H9 (cell line): ENCODE data around the gene MARVELD1. TPM values are rescaled to one million over a fixed set of nuclear protein-coding genes. Genes with fewer than 3 reads are reported as not detected.

Experiments used
- DNase-seq: peaks from one replicate; pipeline ENCODE4 v3.0.0-alpha.2; 2017
- H2AFZ ChIP-seq: one replicate; pipeline ENCODE4 v1.6.1; 2013; ENCODE audit warnings: mild to moderate bottlenecking, low read length, control low read depth, moderate library complexity
- H2AK5ac ChIP-seq: 2 replicates; pipeline ENCODE4 v1.6.1; 2013; ENCODE audit warnings: low read length, control low read depth, mixed read lengths; ENCODE audit not compliant: insufficient read length
- H2BK120ac ChIP-seq: one replicate; pipeline ENCODE4 v1.6.1; 2013; ENCODE audit warnings: low read depth, mild to moderate bottlenecking, low read length, control low read depth, inconsistent platforms; ENCODE audit not compliant: poor library complexity, severe bottlenecking
- H2BK12ac ChIP-seq: 2 replicates; pipeline ENCODE4 v1.6.1; 2013; ENCODE audit warnings: low read length, control low read depth, mixed read lengths, low read depth; ENCODE audit not compliant: insufficient read length
- H2BK15ac ChIP-seq: 2 replicates; pipeline ENCODE4 v1.6.1; 2013; ENCODE audit warnings: low read depth, low read length, control low read depth
- H2BK20ac ChIP-seq: one replicate; pipeline ENCODE4 v1.6.1; 2013; ENCODE audit warnings: low read depth, mild to moderate bottlenecking, low read length, control low read depth, inconsistent platforms; ENCODE audit not compliant: poor library complexity, severe bottlenecking
- H2BK5ac ChIP-seq: 2 replicates; pipeline ENCODE4 v1.6.1; 2013; ENCODE audit warnings: low read length, control low read depth, mixed read lengths; ENCODE audit not compliant: insufficient read length
- H3K14ac ChIP-seq: 2 replicates; pipeline ENCODE4 v1.6.1; 2013; ENCODE audit warnings: low read length, control low read depth; ENCODE audit not compliant: insufficient read depth
- H3K18ac ChIP-seq: 2 replicates; pipeline ENCODE4 v1.6.1; 2013; ENCODE audit warnings: low read depth, mild to moderate bottlenecking, mixed read lengths, low read length, control low read depth; ENCODE audit not compliant: insufficient read length
- H3K23ac ChIP-seq: 2 replicates; pipeline ENCODE4 v1.6.1; 2013; ENCODE audit warnings: low read length, control low read depth, mixed read lengths, low read depth; ENCODE audit not compliant: insufficient read length
- H3K23me2 ChIP-seq: 2 replicates; pipeline ENCODE4 v1.6.1; 2013; ENCODE audit warnings: low read depth, mild to moderate bottlenecking, mixed read lengths, low read length, control low read depth; ENCODE audit not compliant: insufficient read length, poor library complexity, severe bottlenecking
- H3K27ac ChIP-seq: 2 replicates; pipeline ENCODE4 v1.5.1; 2013; ENCODE audit warnings: low read length, control low read depth, mixed read lengths, low read depth; ENCODE audit not compliant: insufficient read length
- H3K27me3 ChIP-seq: 2 replicates; pipeline ENCODE4 v1.6.1; 2013; ENCODE audit warnings: low read length, control low read depth, inconsistent platforms; ENCODE audit not compliant: insufficient read depth
- H3K4ac ChIP-seq: 2 replicates; pipeline ENCODE4 v1.6.1; 2013; ENCODE audit warnings: low read depth, mild to moderate bottlenecking, control low read depth, inconsistent platforms, low read length, moderate library complexity
- H3K4me1 ChIP-seq: 2 replicates; pipeline ENCODE4 v1.6.1; 2013; ENCODE audit warnings: low read length, control low read depth, inconsistent platforms; ENCODE audit not compliant: insufficient read depth
- H3K4me2 ChIP-seq: 2 replicates; pipeline ENCODE4 v1.6.1; 2013; ENCODE audit warnings: low read length, control low read depth, mixed read lengths; ENCODE audit not compliant: insufficient read length, insufficient read depth
- H3K56ac ChIP-seq: 2 replicates; pipeline ENCODE4 v1.6.1; 2013; ENCODE audit warnings: low read depth, mild to moderate bottlenecking, mixed read lengths, low read length, control low read depth; ENCODE audit not compliant: insufficient read length
- H3K79me1 ChIP-seq: 2 replicates; pipeline ENCODE4 v1.6.1; 2013; ENCODE audit warnings: low read depth, mild to moderate bottlenecking, moderate library complexity, low read length, control low read depth, inconsistent platforms; ENCODE audit not compliant: insufficient read depth, poor library complexity, severe bottlenecking
- H3K79me2 ChIP-seq: 2 replicates; pipeline ENCODE4 v1.6.1; 2013; ENCODE audit warnings: low read length, control low read depth, inconsistent platforms; ENCODE audit not compliant: insufficient read depth
- H3K9ac ChIP-seq: 2 replicates; pipeline ENCODE4 v1.6.1; 2013; ENCODE audit warnings: low read length, control low read depth, mixed read lengths; ENCODE audit not compliant: insufficient read length; ENCODE audit errors: extremely low read depth
- H3K9me3 ChIP-seq: one replicate; pipeline ENCODE4 v1.6.1; 2013; ENCODE audit warnings: low read depth, low read length, inconsistent platforms; ENCODE audit not compliant: control insufficient read depth
- H3T11ph ChIP-seq: one replicate; pipeline ENCODE4 v1.6.1; 2013; ENCODE audit warnings: mild to moderate bottlenecking, low read length, control low read depth, inconsistent platforms
- H4K20me1 ChIP-seq: one replicate; pipeline ENCODE4 v1.6.1; 2013; ENCODE audit not compliant: control insufficient read depth, insufficient read length, insufficient read depth
- H4K5ac ChIP-seq: 2 replicates; pipeline ENCODE4 v1.6.1; 2013; ENCODE audit warnings: low read depth, mild to moderate bottlenecking, mixed read lengths, low read length, control low read depth; ENCODE audit not compliant: insufficient read length
- H4K8ac ChIP-seq: replicated peaks from 2 replicates; pipeline ENCODE4 v1.6.1; 2013; ENCODE audit warnings: low read length, control low read depth, mixed read lengths, low read depth; ENCODE audit not compliant: insufficient read length
- H4K91ac ChIP-seq: 2 replicates; pipeline ENCODE4 v1.6.1; 2013; ENCODE audit warnings: low read depth, mild to moderate bottlenecking, moderate library complexity, mixed read lengths, low read length, control low read depth; ENCODE audit not compliant: insufficient read length
- H3K27ac Mint-ChIP-seq, 3 experiments: 2 replicates in 2 of 3; 3 replicates in 1 of 3; pipeline ENCODE4 v1.8.0; 2020 to 2021; ENCODE audit warnings: mixed read lengths in 3 of 3, mild to moderate bottlenecking in 1 of 3, moderate library complexity in 1 of 3
- H3K27me3 Mint-ChIP-seq: 2 replicates; pipeline ENCODE4 v1.8.0; 2021; ENCODE audit warnings: low read depth, mild to moderate bottlenecking, moderate library complexity, mixed read lengths
- H3K36me3 Mint-ChIP-seq, 3 experiments: 2 replicates in 2 of 3; 3 replicates in 1 of 3; pipeline ENCODE4 v1.8.0; 2020 to 2021; ENCODE audit warnings: low read depth in 3 of 3, mixed read lengths in 3 of 3; ENCODE audit not compliant: insufficient read depth in 1 of 3
- H3K4me1 Mint-ChIP-seq, 2 experiments: 2 replicates each; pipeline ENCODE4 v1.8.0; 2020; ENCODE audit warnings: mixed read lengths in 2 of 2
- H3K4me3 Mint-ChIP-seq, 2 experiments: 2 replicates in 1 of 2; 3 replicates in 1 of 2; pipeline ENCODE4 v1.8.0; 2020 to 2021; ENCODE audit warnings: mild to moderate bottlenecking in 2 of 2, mixed read lengths in 2 of 2, moderate library complexity in 1 of 2
- H3K9me3 Mint-ChIP-seq, 2 experiments: 2 replicates in 1 of 2; 3 replicates in 1 of 2; pipeline ENCODE4 v1.8.0; 2020; ENCODE audit warnings: mild to moderate bottlenecking in 2 of 2, mixed read lengths in 2 of 2, moderate library complexity in 1 of 2
- WGBS: extraction: QIAGEN DNeasy Blood & Tissue Kit; methylation state at CpG from one replicate; pipeline ENCODE4 v1.1.7; 2013; ENCODE audit warnings: missing lambda C conversion rate, low lambda C conversion rate, mixed read lengths; ENCODE audit not compliant: insufficient read length; ENCODE audit errors: extremely low coverage; 5-methylcytosine and 5-hydroxymethylcytosine counted together
- total RNA-seq: library from RNA; stranded (reverse); gene quantifications from 2 replicates; pipeline ENCODE4 v1.2.1, GENCODE V29; 2021
- TF ChIP-seq, protein P1 (sequence below): fragments of 200-600 bp; sonication (generic); conservative IDR thresholded peaks from 3 replicates; pipeline ENCODE4 v1.8.0; 2021; ENCODE audit warnings: antibody characterized with exemption, mild to moderate bottlenecking

Gene MARVELD1
- total RNA-seq, 1 experiment from 2014 or later, result 26.7 TPM

GRCh38 chr10:97666992-97667391 is 46.5 kb upstream of the MARVELD1 start:
- Mint-ChIP-seq H3K27me3 (no peaks in the 10 kb centered on the region), H3K36me3 (peaks cover 19 to 80% (median 60%) of the 10 kb centered on the region in 3 experiments; a peak in 6 of 7 replicates), H3K9me3 (no peaks in the 10 kb centered on the region), H3K27ac (no peak overlapping the region), H3K4me3 (no peak overlapping the region), H3K4me1 (no peaks in the 10 kb centered on the region)
- Histone ChIP-seq H3K79me1 (no peaks in the 10 kb centered on the region), H3K23me2 (no peaks in the 10 kb centered on the region), H4K20me1 (no peaks in the 10 kb centered on the region), H3K9me3 (no peaks in the 10 kb centered on the region), H3K14ac (no peak overlapping the region), H3K18ac (no peak overlapping the region), H2AFZ (no peak overlapping the region), H3K27me3 (no peaks in the 10 kb centered on the region), H2BK12ac (no peak overlapping the region), H3K9ac (no peak overlapping the region), H3K4ac (no peak overlapping the region), H3K79me2 (0 out of 2 replicates have a peak, but pooled peaks cover 1% of the 10 kb centered on the region), H2AK5ac (no peak overlapping the region), H2BK15ac (no peak overlapping the region), H3K56ac (no peak overlapping the region), H3K4me2 (no peak overlapping the region), H3K4me1 (no peaks in the 10 kb centered on the region), H3T11ph (no peak overlapping the region), H3K23ac (no peak overlapping the region), H4K8ac (no peak overlapping the region), H2BK5ac (no peak overlapping the region), H3K27ac (no peak overlapping the region), H4K91ac (no peak overlapping the region), H4K5ac (no peak overlapping the region), H2BK120ac (no peak overlapping the region), H2BK20ac (no peak overlapping the region)
- no peak for DNase-seq
- WGBS, result no CpG with 5 or more reads among the region's 7 CpGs
- TF ChIP-seq, protein P1, sequence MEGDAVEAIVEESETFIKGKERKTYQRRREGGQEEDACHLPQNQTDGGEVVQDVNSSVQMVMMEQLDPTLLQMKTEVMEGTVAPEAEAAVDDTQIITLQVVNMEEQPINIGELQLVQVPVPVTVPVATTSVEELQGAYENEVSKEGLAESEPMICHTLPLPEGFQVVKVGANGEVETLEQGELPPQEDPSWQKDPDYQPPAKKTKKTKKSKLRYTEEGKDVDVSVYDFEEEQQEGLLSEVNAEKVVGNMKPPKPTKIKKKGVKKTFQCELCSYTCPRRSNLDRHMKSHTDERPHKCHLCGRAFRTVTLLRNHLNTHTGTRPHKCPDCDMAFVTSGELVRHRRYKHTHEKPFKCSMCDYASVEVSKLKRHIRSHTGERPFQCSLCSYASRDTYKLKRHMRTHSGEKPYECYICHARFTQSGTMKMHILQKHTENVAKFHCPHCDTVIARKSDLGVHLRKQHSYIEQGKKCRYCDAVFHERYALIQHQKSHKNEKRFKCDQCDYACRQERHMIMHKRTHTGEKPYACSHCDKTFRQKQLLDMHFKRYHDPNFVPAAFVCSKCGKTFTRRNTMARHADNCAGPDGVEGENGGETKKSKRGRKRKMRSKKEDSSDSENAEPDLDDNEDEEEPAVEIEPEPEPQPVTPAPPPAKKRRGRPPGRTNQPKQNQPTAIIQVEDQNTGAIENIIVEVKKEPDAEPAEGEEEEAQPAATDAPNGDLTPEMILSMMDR, result no peak
